T-helper 1 cell treated with Interleukin-12 subunit alpha and Interleukin-12 subunit beta and Interleukin-4 antibody, amounts not matched to agents 30 μg/mL and 1 μg/mL, for 36 hours (primary cell): ENCODE results near the gene MAD1L1.

Experiments
- H3K27ac Mint-ChIP-seq: one replicate; pipeline ENCODE4 v1.8.0; 2021; ENCODE audit warnings: mild to moderate bottlenecking, mixed read lengths
- H3K27me3 Mint-ChIP-seq: one replicate; pipeline ENCODE4 v1.8.0; 2021; ENCODE audit warnings: low read depth, mixed read lengths
- H3K36me3 Mint-ChIP-seq: one replicate; pipeline ENCODE4 v1.8.0; 2021; ENCODE audit warnings: low read depth, mixed read lengths
- H3K4me1 Mint-ChIP-seq: one replicate; pipeline ENCODE4 v1.8.0; 2021; ENCODE audit warnings: low read depth, mixed read lengths
- H3K4me3 Mint-ChIP-seq: one replicate; pipeline ENCODE4 v1.8.0; 2021; ENCODE audit warnings: mild to moderate bottlenecking, moderate library complexity, mixed read lengths
- H3K9me3 Mint-ChIP-seq: one replicate; pipeline ENCODE4 v1.8.0; 2021; ENCODE audit warnings: mixed read lengths

The MAD1L1 gene

DNA sequence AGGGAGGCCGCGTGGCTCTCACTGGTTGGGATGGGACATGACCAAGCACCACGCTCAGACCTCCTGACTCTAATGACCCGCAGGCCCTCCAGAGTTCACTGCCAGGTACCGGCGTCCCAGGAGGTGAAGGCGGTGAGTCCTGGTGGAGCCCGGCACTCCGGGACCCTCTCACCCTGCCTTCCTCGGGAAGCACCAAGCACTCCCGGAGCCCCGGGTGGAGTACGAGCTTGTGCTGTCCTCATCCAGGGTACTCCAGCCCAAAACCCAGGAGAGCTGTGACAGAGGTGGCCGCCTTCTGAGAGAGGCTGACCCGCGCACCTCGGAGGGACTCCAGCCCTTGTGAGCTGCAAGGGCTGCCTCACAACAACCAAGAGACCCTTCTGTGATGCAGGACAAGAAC, 9.4 kb downstream of the MAD1L1 start:
- no peak overlapping the region for H3K27ac Mint-ChIP-seq

DNA sequence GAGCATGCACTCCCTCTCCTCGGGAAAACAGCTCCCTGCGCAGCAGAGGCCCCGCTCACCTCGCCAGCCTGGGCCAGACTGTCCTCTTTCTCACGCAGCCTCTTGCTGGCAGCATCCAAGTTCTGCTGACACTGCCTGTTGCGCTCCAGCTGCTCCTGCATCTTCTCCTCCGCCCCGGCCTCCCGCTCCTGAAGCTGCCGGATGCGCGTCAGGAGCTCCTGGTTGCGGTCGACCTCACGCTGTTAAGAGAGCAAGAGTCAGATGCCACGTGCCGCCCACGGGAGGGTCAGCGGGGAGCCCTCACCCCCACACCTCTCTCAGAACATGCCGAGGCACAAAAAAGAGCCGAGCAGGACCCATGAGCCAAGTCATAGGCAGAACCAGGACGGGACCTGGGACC, 10.2 kb downstream of the MAD1L1 start:
- Mint-ChIP-seq H3K4me3 (no peak overlapping the region), H3K27ac (no peak overlapping the region), H3K4me1 (no peaks in the 10 kb centered on the region), H3K27me3 (no peaks in the 10 kb centered on the region), H3K9me3 (no peaks in the 10 kb centered on the region), H3K36me3 (peaks cover 9% of the 10 kb centered on the region)

More for the DNA sequence above, 9.4 kb downstream of the MAD1L1 start:
- Mint-ChIP-seq H3K9me3 (no peaks in the 10 kb centered on the region), H3K4me1 (no peaks in the 10 kb centered on the region), H3K36me3 (peaks cover 6% of the 10 kb centered on the region), H3K4me3 (no peak overlapping the region), H3K27me3 (no peaks in the 10 kb centered on the region)

- H3K27ac Mint-ChIP-seq = no peak overlapping the region
- H3K9me3 Mint-ChIP-seq = no peaks in the 10 kb centered on the region
- H3K4me3 Mint-ChIP-seq = no peak overlapping the region
- no peaks in the 10 kb centered on the region for H3K4me1 Mint-ChIP-seq
- H3K36me3 Mint-ChIP-seq = peaks cover 13% of the 10 kb centered on the region
- H3K27me3 Mint-ChIP-seq = no peaks in the 10 kb centered on the region
These were observed 11.8 kb downstream of the MAD1L1 start for GRCh38 chr7:2220954-2221353.

- Mint-ChIP-seq H3K27me3 (no peaks in the 10 kb centered on the region), H3K27ac (no peak overlapping the region), H3K4me1 (no peaks in the 10 kb centered on the region), H3K36me3 (peaks cover 17% of the 10 kb centered on the region), H3K4me3 (no peak overlapping the region), H3K9me3 (no peaks in the 10 kb centered on the region)
These were observed 12.2 kb downstream of the MAD1L1 start for GRCh38 chr7:2220506-2220905.

DNA sequence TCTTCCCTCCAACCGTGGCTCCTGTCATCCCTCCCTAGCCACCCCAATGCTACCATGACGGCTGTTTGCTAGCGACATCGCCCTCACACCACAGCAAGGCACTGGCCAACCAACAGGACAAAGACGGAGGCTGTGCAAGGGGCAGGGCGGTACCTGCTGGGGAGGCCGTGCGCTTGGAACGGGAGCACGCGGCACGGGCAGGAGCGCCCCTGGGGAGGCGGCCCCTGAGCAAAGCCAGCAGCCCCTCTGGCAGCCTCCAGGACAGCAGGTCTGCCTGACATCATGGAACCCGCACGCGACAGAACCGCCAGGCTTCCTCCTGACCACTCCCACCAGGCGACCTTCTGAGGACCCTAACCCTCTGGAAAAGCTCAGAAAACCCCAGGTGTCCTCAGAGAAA, 12.7 kb downstream of the MAD1L1 start:
- peaks cover 19% of the 10 kb centered on the region for H3K36me3 Mint-ChIP-seq
- no peak overlapping the region for H3K27ac Mint-ChIP-seq

GRCh38 chr7:2219606-2220005, 13.1 kb downstream of the MAD1L1 start:
- H3K36me3 Mint-ChIP-seq = peaks cover 19% of the 10 kb centered on the region
- H3K4me3 Mint-ChIP-seq = no peak overlapping the region
- no peaks in the 10 kb centered on the region for H3K4me1 Mint-ChIP-seq

More for the DNA sequence above, 12.7 kb downstream of the MAD1L1 start:
- H3K27me3 Mint-ChIP-seq = no peaks in the 10 kb centered on the region
- no peaks in the 10 kb centered on the region for H3K9me3 Mint-ChIP-seq
- H3K4me1 Mint-ChIP-seq = no peaks in the 10 kb centered on the region
- H3K4me3 Mint-ChIP-seq = no peak overlapping the region

GRCh38 chr7:2219136-2219535, 13.6 kb downstream of the MAD1L1 start:
- Mint-ChIP-seq H3K4me3 (no peak overlapping the region), H3K36me3 (peaks cover 19% of the 10 kb centered on the region), H3K9me3 (no peaks in the 10 kb centered on the region), H3K27me3 (no peaks in the 10 kb centered on the region), H3K4me1 (no peaks in the 10 kb centered on the region), H3K27ac (no peak overlapping the region)

More at GRCh38 chr7:2219606-2220005, 13.1 kb downstream of the MAD1L1 start:
- H3K27me3 Mint-ChIP-seq = no peaks in the 10 kb centered on the region
- no peaks in the 10 kb centered on the region for H3K9me3 Mint-ChIP-seq
- no peak overlapping the region for H3K27ac Mint-ChIP-seq

GRCh38 chr7:2218444-2218785, 14.3 kb downstream of the MAD1L1 start:
- Mint-ChIP-seq H3K27ac (no peak overlapping the region), H3K9me3 (no peaks in the 10 kb centered on the region), H3K4me3 (no peak overlapping the region), H3K4me1 (no peaks in the 10 kb centered on the region), H3K27me3 (no peaks in the 10 kb centered on the region), H3K36me3 (peaks cover 22% of the 10 kb centered on the region)

- Mint-ChIP-seq H3K4me1 (no peaks in the 10 kb centered on the region), H3K9me3 (no peaks in the 10 kb centered on the region), H3K36me3 (peaks cover 22% of the 10 kb centered on the region), H3K27ac (no peak overlapping the region), H3K27me3 (no peaks in the 10 kb centered on the region), H3K4me3 (no peak overlapping the region)
These were observed 14.9 kb downstream of the MAD1L1 start for GRCh38 chr7:2217716-2218443.

DNA sequence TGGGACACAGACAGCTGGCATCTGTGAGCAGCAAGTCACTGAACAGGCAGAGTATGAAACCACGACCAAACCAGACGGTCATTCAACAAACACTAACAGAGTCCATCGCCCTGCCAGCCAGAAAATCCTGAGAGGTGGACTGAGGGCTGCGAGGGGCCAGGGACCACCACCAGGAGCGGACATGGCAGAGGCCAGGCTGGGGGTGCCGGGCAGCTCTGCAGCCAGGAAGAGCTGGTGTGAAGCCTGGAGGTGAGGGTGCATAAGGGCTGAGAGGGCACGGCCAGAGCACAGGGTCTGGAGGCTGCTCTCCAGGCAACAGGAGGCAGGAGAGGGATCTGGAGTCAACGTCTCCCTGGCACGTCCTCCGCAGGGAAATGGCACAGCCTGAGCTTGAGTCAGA, 15.5 kb downstream of the MAD1L1 start:
- no peaks in the 10 kb centered on the region for H3K9me3 Mint-ChIP-seq
- no peaks in the 10 kb centered on the region for H3K4me1 Mint-ChIP-seq
- H3K36me3 Mint-ChIP-seq = peaks cover 22% of the 10 kb centered on the region
- H3K27me3 Mint-ChIP-seq = no peaks in the 10 kb centered on the region
- H3K4me3 Mint-ChIP-seq = no peak overlapping the region
- H3K27ac Mint-ChIP-seq = no peak overlapping the region

DNA sequence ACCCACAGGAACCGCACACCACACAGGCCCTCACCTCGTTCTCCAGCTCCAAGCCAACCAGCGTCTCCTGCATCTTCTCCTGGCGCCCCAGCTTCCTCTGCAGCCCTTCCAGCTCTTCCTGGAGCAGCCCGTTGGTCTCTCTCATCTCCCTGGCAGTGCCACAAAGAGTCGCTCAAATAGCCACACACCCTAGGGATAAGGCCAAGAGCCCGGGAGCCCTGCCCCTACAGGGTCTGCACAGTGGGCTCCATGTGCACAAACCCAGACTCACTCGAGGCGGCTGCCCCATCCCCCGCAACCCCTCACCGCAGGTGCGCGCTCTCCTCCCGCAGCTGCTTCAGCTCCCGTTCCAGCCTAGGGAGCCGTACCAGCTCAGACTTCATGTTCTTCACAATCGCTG, 16.9 kb downstream of the MAD1L1 start:
- no peaks in the 10 kb centered on the region for H3K4me1 Mint-ChIP-seq

GRCh38 chr7:2214636-2215035, 18.1 kb downstream of the MAD1L1 start:
- peaks cover 21% of the 10 kb centered on the region for H3K36me3 Mint-ChIP-seq
- no peaks in the 10 kb centered on the region for H3K9me3 Mint-ChIP-seq
- no peak overlapping the region for H3K27ac Mint-ChIP-seq
- no peak overlapping the region for H3K4me3 Mint-ChIP-seq
- no peaks in the 10 kb centered on the region for H3K4me1 Mint-ChIP-seq
- no peaks in the 10 kb centered on the region for H3K27me3 Mint-ChIP-seq

More for the DNA sequence above, 16.9 kb downstream of the MAD1L1 start:
- Mint-ChIP-seq H3K27ac (peak overlapping the region; percentile 12), H3K27me3 (no peaks in the 10 kb centered on the region), H3K4me3 (no peak overlapping the region), H3K9me3 (no peaks in the 10 kb centered on the region), H3K36me3 (peaks cover 22% of the 10 kb centered on the region)

DNA sequence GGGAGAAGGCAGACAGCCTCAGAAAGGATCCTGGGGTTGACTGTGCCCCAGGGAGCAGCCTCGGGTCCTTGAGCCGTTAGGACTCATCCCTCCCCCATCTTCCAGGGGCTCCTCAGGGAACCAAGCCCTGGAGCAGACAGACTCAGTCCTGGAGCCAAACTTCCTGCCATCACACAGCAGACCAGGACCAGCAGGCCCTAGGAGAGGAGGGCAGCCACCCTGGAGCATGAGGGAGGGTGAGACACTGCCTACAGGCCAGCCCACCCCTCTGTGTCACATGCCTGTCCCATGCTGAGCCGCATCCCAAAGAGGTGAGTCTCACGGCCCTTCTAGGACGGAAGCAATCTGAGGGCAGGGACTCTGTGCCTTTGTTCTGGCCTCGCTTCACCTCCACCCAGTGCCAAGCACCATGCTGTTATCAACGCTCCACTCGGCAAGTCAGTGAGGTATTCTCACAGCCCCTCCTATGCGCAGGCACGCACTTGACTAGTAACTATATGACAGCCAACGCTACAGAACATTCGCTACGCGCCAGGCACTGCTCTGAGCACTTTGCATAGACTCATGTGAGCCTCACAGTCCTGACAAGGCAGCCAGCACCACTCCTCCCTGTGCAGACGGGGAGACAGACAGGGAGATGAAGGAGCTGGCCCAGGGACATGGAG, 19.1 kb downstream of the MAD1L1 start:
- Mint-ChIP-seq H3K9me3 (no peaks in the 10 kb centered on the region), H3K36me3 (peaks cover 21% of the 10 kb centered on the region), H3K4me1 (no peaks in the 10 kb centered on the region), H3K4me3 (no peak overlapping the region), H3K27ac (no peak overlapping the region), H3K27me3 (no peaks in the 10 kb centered on the region)

- Mint-ChIP-seq H3K27ac (no peak overlapping the region), H3K36me3 (peaks cover 21% of the 10 kb centered on the region), H3K4me1 (no peaks in the 10 kb centered on the region), H3K4me3 (no peak overlapping the region), H3K9me3 (no peaks in the 10 kb centered on the region), H3K27me3 (no peaks in the 10 kb centered on the region)
These were observed 19.8 kb downstream of the MAD1L1 start for GRCh38 chr7:2212906-2213305.

- Mint-ChIP-seq H3K4me1 (no peaks in the 10 kb centered on the region), H3K4me3 (no peak overlapping the region), H3K27ac (no peak overlapping the region), H3K36me3 (peaks cover 23% of the 10 kb centered on the region), H3K27me3 (no peaks in the 10 kb centered on the region), H3K9me3 (no peaks in the 10 kb centered on the region)
These were observed 20.8 kb downstream of the MAD1L1 start for GRCh38 chr7:2211926-2212325.
